Measurements from ENCODE around the gene RAC3. TPM values are rescaled to one million over a fixed set of nuclear protein-coding genes. Genes with fewer than 3 reads are reported as not detected.

The RAC3 gene
- polyA plus RNA-seq, 2 of the 4 experiments (the other 2 are of a cell fraction), result 9.9 to 21.0 TPM

DNA sequence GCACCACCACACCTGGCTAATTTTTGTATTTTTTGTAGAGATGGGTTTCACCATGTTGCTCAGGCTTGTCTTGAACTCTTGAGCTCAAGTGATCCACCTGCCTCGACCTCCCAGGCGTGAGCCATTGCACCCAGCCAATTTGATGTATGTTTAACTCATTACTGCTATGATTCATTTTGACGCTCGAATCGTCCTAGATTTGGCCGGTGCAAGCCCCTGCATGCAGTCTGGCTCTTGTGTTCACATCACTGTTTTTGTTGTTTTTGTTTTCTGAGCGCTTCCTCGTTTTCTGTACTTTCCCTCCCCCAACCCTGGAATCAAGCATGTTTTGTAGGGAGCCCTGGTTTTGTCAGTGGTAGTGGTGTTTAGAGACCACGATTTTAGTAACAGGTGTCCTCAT lies 42.0 kb downstream of the RAC3 start:
- no peak overlapping the region for H3K4me3 ChIP-seq
- no peak overlapping the region for H3K4me2 ChIP-seq
- DNase-seq (ENCODE audit: low read depth in 1 of 2, low spot score in 1 of 2) (no peak), FAIRE-seq (no peak), ATAC-seq (no peak)
- no peaks in the 10 kb centered on the region for H3K4me1 ChIP-seq
- no peak overlapping the region for H3K27ac ChIP-seq
- TF ChIP-seq JUNB (IDR thresholded peaks at IDR 0.05) (no peak), JUN (IDR thresholded peaks at IDR 0.05) (no peak), HEYL (CRISPR knock-in tag; IDR thresholded peaks at IDR 0.05) (no peak), FOXS1 (CRISPR knock-in tag; IDR thresholded peaks at IDR 0.05) (no peak), RCOR1 (IDR thresholded peaks at IDR 0.05; ENCODE audit: low read depth, low read length) (no peak), ZSCAN20 (CRISPR knock-in tag; IDR thresholded peaks at IDR 0.05) (no peak)
- TF ChIP-seq, protein P1, sequence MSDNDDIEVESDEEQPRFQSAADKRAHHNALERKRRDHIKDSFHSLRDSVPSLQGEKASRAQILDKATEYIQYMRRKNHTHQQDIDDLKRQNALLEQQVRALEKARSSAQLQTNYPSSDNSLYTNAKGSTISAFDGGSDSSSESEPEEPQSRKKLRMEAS (IDR thresholded peaks at IDR 0.05), result no peak
- ChIA-PET CTCF (interaction anchor here (1.1 kb wide), 1 partner anchor 52 kb away, joined by 3 read pairs; no protein-coding TSS in a partner anchor), POLR2A (interaction anchor here (1.0 kb wide), 1 partner anchor 25 kb away, joined by 4 read pairs; the partner anchor contains the start of gene FASN)
- 70% methylated on average over 9 of the region's 9 CpGs for WGBS (ENCODE audit: missing lambda C conversion rate)
- H3K9me3 ChIP-seq, result no peaks in the 10 kb centered on the region

DNA sequence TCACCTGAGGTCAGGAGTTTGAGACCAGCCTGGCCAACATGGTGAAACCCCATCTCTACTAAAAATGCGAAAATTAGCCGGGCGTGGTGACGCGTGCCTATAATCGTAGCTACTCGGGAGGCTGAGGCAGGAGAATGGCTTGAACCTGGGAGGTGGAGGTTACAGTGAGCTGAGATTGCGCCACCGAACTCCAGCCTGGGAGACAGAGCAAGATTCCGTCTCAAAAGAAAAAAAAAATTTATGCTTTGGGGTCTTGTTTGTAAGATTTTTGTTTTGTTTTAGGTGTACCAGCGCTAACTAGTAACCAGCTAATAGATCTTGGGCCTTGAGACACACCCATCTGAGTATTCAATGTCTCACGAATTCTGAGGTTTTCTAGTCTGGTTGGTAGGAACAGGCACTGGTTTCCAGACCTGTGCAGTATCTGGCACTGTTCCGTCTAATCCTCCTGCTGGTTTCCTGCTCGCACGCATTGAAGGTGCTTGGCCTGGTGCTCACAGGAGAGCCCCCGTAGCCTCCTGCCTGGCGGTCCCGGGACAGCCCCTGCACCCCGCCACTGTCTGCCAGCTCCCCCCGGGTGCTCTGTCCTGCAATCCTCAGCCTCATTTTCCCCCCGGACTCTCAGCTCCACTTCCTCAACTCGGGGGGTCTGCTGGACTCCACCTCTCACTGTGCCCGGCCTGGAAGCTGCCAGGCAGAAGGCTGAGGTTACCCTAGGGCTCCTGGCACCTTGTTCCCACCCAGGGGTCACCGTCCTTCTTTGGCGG lies 44.7 kb downstream of the RAC3 start:
- Histone ChIP-seq H3K4me2 (no peak overlapping the region), H3K4me3 (no peak overlapping the region), H3K9me3 (no peaks in the 10 kb centered on the region), H3K27ac (no peak overlapping the region), H3K4me1 (no peaks in the 10 kb centered on the region)
- ATAC-seq, result peak; percentile 14; a peak in 3 of 6 replicates
- DNase-seq (ENCODE audit: low read depth in 1 of 2, low spot score in 1 of 2), result no peak
- FAIRE-seq, result no peak
- ChIA-PET POLR2A (interaction anchor here (1.2 kb wide), 1 partner anchor 11 kb away, joined by 3 read pairs; no protein-coding TSS in a partner anchor), CTCF (interaction anchor here (0.7 to 2.3 kb wide), 8 partner anchors 9 to 117 kb away, joined by 3 to 19 read pairs (median 3); partner anchors contain the start of genes DCXR and RAC3)
- TF ChIP-seq TFCP2L1 (CRISPR knock-in tag; IDR thresholded peaks at IDR 0.05), result no peak
- TF ChIP-seq, protein P1 (IDR thresholded peaks at IDR 0.05), result no peak
- no peak for TF ChIP-seq HOXA7 (CRISPR knock-in tag; IDR thresholded peaks at IDR 0.05)
- no peak for TF ChIP-seq MYC (IDR thresholded peaks at IDR 0.05; ENCODE audit: borderline replicate concordance, low read length)
- TF ChIP-seq RARB (CRISPR knock-in tag; IDR thresholded peaks at IDR 0.05), result no peak
- TF ChIP-seq ZNF302 (CRISPR knock-in tag; IDR thresholded peaks at IDR 0.05), result no peak
- no peak for TF ChIP-seq POLR2A (IDR thresholded peaks at IDR 0.05; ENCODE audit: low read length)
- no peak for TF ChIP-seq SMC3 (IDR thresholded peaks at IDR 0.05)
- TF ChIP-seq FOSB (CRISPR knock-in tag; IDR thresholded peaks at IDR 0.05), result 0 out of 2 replicates have a peak, but pooled peaks have one; percentile 48
- TF ChIP-seq, protein P2, sequence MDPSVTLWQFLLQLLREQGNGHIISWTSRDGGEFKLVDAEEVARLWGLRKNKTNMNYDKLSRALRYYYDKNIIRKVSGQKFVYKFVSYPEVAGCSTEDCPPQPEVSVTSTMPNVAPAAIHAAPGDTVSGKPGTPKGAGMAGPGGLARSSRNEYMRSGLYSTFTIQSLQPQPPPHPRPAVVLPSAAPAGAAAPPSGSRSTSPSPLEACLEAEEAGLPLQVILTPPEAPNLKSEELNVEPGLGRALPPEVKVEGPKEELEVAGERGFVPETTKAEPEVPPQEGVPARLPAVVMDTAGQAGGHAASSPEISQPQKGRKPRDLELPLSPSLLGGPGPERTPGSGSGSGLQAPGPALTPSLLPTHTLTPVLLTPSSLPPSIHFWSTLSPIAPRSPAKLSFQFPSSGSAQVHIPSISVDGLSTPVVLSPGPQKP (IDR thresholded peaks at IDR 0.05; ENCODE audit: low read depth, low read length), result no peak
- TF ChIP-seq ZSCAN20 (CRISPR knock-in tag; IDR thresholded peaks at IDR 0.05), result no peak
- no peak for TF ChIP-seq RCOR1 (IDR thresholded peaks at IDR 0.05; ENCODE audit: low read depth, low read length)
- TF ChIP-seq FOXS1 (CRISPR knock-in tag; IDR thresholded peaks at IDR 0.05), result no peak
- 0 out of 2 replicates have a peak, but pooled peaks have one; percentile 2 for TF ChIP-seq POLR2AphosphoS2 (conservative IDR thresholded peaks at IDR 0.05; ENCODE audit: low read length)
- no peak for TF ChIP-seq CEBPB (IDR thresholded peaks at IDR 0.05)
- TF ChIP-seq, protein P3, sequence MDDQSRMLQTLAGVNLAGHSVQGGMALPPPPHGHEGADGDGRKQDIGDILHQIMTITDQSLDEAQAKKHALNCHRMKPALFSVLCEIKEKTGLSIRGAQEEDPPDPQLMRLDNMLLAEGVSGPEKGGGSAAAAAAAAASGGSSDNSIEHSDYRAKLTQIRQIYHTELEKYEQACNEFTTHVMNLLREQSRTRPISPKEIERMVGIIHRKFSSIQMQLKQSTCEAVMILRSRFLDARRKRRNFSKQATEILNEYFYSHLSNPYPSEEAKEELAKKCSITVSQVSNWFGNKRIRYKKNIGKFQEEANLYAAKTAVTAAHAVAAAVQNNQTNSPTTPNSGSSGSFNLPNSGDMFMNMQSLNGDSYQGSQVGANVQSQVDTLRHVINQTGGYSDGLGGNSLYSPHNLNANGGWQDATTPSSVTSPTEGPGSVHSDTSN (IDR thresholded peaks at IDR 0.05), result peak; percentile 50; the same call in 1 of the 2 replicates
- 0 out of 2 replicates have a peak, but pooled peaks have one; percentile 41 for TF ChIP-seq TP53 (CRISPR knock-in tag; IDR thresholded peaks at IDR 0.05)
- no peak for TF ChIP-seq ESRRA (IDR thresholded peaks at IDR 0.05; ENCODE audit: borderline replicate concordance, low read length)
- no peak for TF ChIP-seq RNF2 (IDR thresholded peaks at IDR 0.05; ENCODE audit: borderline replicate concordance, low read depth)
- no peak for TF ChIP-seq RFX5 (IDR thresholded peaks at IDR 0.05)
- TF ChIP-seq, protein P4, sequence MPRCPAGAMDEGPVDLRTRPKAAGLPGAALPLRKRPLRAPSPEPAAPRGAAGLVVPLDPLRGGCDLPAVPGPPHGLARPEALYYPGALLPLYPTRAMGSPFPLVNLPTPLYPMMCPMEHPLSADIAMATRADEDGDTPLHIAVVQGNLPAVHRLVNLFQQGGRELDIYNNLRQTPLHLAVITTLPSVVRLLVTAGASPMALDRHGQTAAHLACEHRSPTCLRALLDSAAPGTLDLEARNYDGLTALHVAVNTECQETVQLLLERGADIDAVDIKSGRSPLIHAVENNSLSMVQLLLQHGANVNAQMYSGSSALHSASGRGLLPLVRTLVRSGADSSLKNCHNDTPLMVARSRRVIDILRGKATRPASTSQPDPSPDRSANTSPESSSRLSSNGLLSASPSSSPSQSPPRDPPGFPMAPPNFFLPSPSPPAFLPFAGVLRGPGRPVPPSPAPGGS (IDR thresholded peaks at IDR 0.05), result no peak
- TF ChIP-seq JUN (IDR thresholded peaks at IDR 0.05), result peak in 1 of 2 experiments; percentile 3; a peak in 1 of 5 replicates
- TF ChIP-seq EHF (CRISPR knock-in tag; IDR thresholded peaks at IDR 0.05), result no peak
- 89% methylated on average over 25 of the region's 25 CpGs for WGBS (ENCODE audit: missing lambda C conversion rate)

All from A549 (cell line).